GM12878 (cell line): ENCODE data around the gene CEP89. TPM values are rescaled to one million over a fixed set of nuclear protein-coding genes. Genes with fewer than 3 reads are reported as not detected.
"Not testable (repeated sequence)": the region's sequence is repeated elsewhere in the genome, so short reads cannot be mapped to it uniquely, and the experiment has no call there.

Source experiments
- ATAC-seq: fragments of 200-7000 bp; cut with Tn5 transposase; 3 replicates; pipeline ENCODE4 v1.9.1; 2020; ENCODE audit warnings: mild to moderate bottlenecking, moderate library complexity
- BruUV-seq: library from RNA; stranded (reverse); fragments of 400-500 nt; replicated peaks from 2 replicates; lab custom pipeline; 2021; lab: Mats Ljungman, UMichigan
- CTCF ChIA-PET: fragments of 300-600 bp; sonication (Branson Sonifier 250); formaldehyde crosslinking; extraction: SDS; loops from one replicate; lab custom pipeline; 2021; ENCODE audit warnings: inconsistent platforms; lab: Yijun Ruan, JAX
- POLR2A ChIA-PET: fragments of 350-600 bp; formaldehyde crosslinking; extraction: SDS; loops from one replicate; lab custom pipeline; 2021; ENCODE audit warnings: inconsistent platforms; lab: Charles Lee
- RAD21 ChIA-PET: fragments of 300-600 bp; sonication (Branson Sonifier 250); formaldehyde crosslinking; loops from one replicate; lab custom pipeline; 2023; ENCODE audit warnings: antibody characterized with exemption; ENCODE audit not compliant: unreplicated experiment; lab: Charles Lee
- SMC1A ChIA-PET: fragments of 300-600 bp; sonication (Branson Sonifier 250); formaldehyde crosslinking; loops from one replicate; lab custom pipeline; 2023; ENCODE audit not compliant: unreplicated experiment, uncharacterized antibody; lab: Charles Lee
- DNase-seq: peaks from one replicate; pipeline ENCODE4 v3.0.0-alpha.2; 2011; ENCODE audit warnings: low read depth, low spot score
- FAIRE-seq: peaks from 3 replicates; lab custom pipeline; 2011; peaks lifted over from hg19 to GRCh38; lab: Jason Lieb, UNC
- H2AFZ ChIP-seq: 2 replicates; pipeline ENCODE4 v1.6.0; 2011; ENCODE audit warnings: low read depth, low read length, control low read depth; ENCODE audit not compliant: control insufficient read depth
- H3K27ac ChIP-seq: 2 replicates; pipeline ENCODE4 v1.5.1; 2011; ENCODE audit warnings: control low read depth; ENCODE audit not compliant: control insufficient read depth, insufficient read depth
- H3K27me3 ChIP-seq, 2 experiments: replicated peaks in 1 of 2; 2 replicates each; pipeline versions ENCODE4 v1.6.0 to v1.6.1; 2011; ENCODE audit warnings: low read length in 1 of 2; ENCODE audit not compliant: control insufficient read depth in 2 of 2, insufficient read depth in 2 of 2
- H3K36me3 ChIP-seq, 2 experiments: 2 replicates each; pipeline ENCODE4 v1.5.1; 2011; ENCODE audit warnings: low read length in 1 of 2; ENCODE audit not compliant: control insufficient read depth in 2 of 2, insufficient read depth in 2 of 2
- H3K4me1 ChIP-seq: 2 replicates; pipeline ENCODE4 v1.6.1; 2011; ENCODE audit warnings: mild to moderate bottlenecking, low read length, moderate library complexity, mixed read lengths; ENCODE audit not compliant: control insufficient read depth, insufficient read depth
- H3K4me2 ChIP-seq: 2 replicates; pipeline ENCODE4 v1.6.0; 2011; ENCODE audit warnings: control low read depth; ENCODE audit not compliant: control insufficient read depth, insufficient read depth
- H3K4me3 ChIP-seq: fragments of 200-600 bp; sonication (generic); 2 replicates; pipeline ENCODE4 v1.5.1; 2016
- H3K79me2 ChIP-seq: 2 replicates; pipeline ENCODE4 v1.6.0; 2011; ENCODE audit warnings: low read length; ENCODE audit not compliant: control insufficient read depth, insufficient read depth
- H3K9ac ChIP-seq: 2 replicates; pipeline ENCODE4 v1.8.0; 2011; ENCODE audit warnings: low read length, control low read depth, mixed read lengths; ENCODE audit not compliant: control insufficient read depth, insufficient read depth
- H3K9me3 ChIP-seq: replicated peaks from 3 replicates; pipeline ENCODE4 v1.5.1; 2011; ENCODE audit warnings: mild to moderate bottlenecking, low read length; ENCODE audit not compliant: control insufficient read depth, insufficient read depth
- H4K20me1 ChIP-seq: 2 replicates; pipeline ENCODE4 v1.6.0; 2011; ENCODE audit not compliant: control insufficient read depth, insufficient read depth
- ASH2L ChIP-seq: fragments of 300-600, 200-600 bp; sonication (generic); IDR thresholded peaks from 2 replicates; pipeline ENCODE4 v1.6.1; 2017; ENCODE audit warnings: low read depth, mild to moderate bottlenecking, borderline replicate concordance
- CUX1 ChIP-seq: IDR thresholded peaks from 2 replicates; pipeline ENCODE4 v1.6.1; 2012; ENCODE audit warnings: improper control_type of control experiment, low read depth, low read length; ENCODE audit not compliant: insufficient replicate concordance
- ESRRA ChIP-seq: IDR thresholded peaks from 2 replicates; pipeline ENCODE4 v1.6.1; 2012; ENCODE audit warnings: mild to moderate bottlenecking, low read length, improper control_type of control experiment
- POLR2AphosphoS2 ChIP-seq: IDR thresholded peaks from 2 replicates; pipeline ENCODE4 v1.6.1; 2011; ENCODE audit warnings: low read depth, mild to moderate bottlenecking, low read length, improper control_type of control experiment, moderate library complexity
- SP1 ChIP-seq: IDR thresholded peaks from one replicate; pipeline ENCODE4 v1.6.1; 2011; ENCODE audit warnings: low read depth, low read length
- WGBS: methylation state at CpG from one replicate; pipeline ENCODE4 v1.1.6; 2016; ENCODE audit warnings: low lambda C conversion rate; ENCODE audit not compliant: insufficient replicate concordance, insufficient coverage; ENCODE audit errors: missing lambda C conversion rate; 5-methylcytosine and 5-hydroxymethylcytosine counted together
- in situ Hi-C: fragments of 300-500 bp; cut with MboI; formaldehyde crosslinking; loops from 9 replicates; pipeline ENCODE4 v1.14.3; 2018; ENCODE audit warnings: mixed read lengths
- intact Hi-C: fragments of 100-400 bp; cut with micrococcal nuclease; formaldehyde crosslinking; loops from one replicate; pipeline ENCODE4 v1.14.2; 2022; ENCODE audit not compliant: unreplicated experiment
- polyA plus RNA-seq, 11 experiments: library from polyadenylated mRNA; depleted of rRNA in 4 of 11; unstranded in 6 of 11; stranded (reverse) in 5 of 11; fragments of >200 nt; fragmentation: Nextera tagmentation in 4 of 11; fragmentation: Illumina TruSeq in 1 of 11; extraction: Ambion mirVana in 4 of 11; extraction: Trizol in 1 of 11; gene quantifications; 1 replicate in 1 of 11; 2 replicates in 10 of 11; pipeline versions ENCODE4 v1.2.1 to v1.2.3, GENCODE V29; 2011 to 2016; ENCODE audit warnings: inconsistent platforms in 2 of 11, missing spikeins in 2 of 11, low read depth in 1 of 11
- total RNA-seq, 4 experiments: library from RNA; depleted of rRNA in 3 of 4; stranded (reverse); fragments of >200 nt in 3 of 4; fragmentation: Illumina TruSeq in 1 of 4; extraction: Trizol in 1 of 4; gene quantifications; 2 replicates each; pipeline versions ENCODE4 v1.2.1 to v1.2.3, GENCODE V29; 2013 to 2021

The CEP89 gene
- total and polyA plus RNA-seq, 10 of the 15 experiments (the other 5 are each of a cell fraction or from before 2014, with no cell fraction given) = 6.0 to 19.3 (median 10.2) TPM

- TF ChIP-seq ESRRA (no peak), POLR2AphosphoS2 (no peak), ASH2L (no peak), SP1 (no peak), CUX1 (no peak)
Observed at GRCh38 chr19:32868206-32868950, 103.4 kb downstream of the CEP89 start (continued).

GRCh38 chr19:32867436-32867835 is 104.3 kb downstream of the CEP89 start:
- H2AFZ ChIP-seq, H3K9ac ChIP-seq, intact Hi-C loops, SMC1A ChIA-PET, H3K79me2 ChIP-seq, ATAC-seq, H3K4me1 ChIP-seq, CTCF ChIA-PET, H4K20me1 ChIP-seq, POLR2A ChIA-PET, H3K36me3 ChIP-seq, in situ Hi-C loops, RAD21 ChIA-PET, BruUV-seq, H3K27me3 ChIP-seq, H3K27ac ChIP-seq, DNase-seq, H3K4me3 ChIP-seq, H3K4me2 ChIP-seq, FAIRE-seq, H3K9me3 ChIP-seq: not testable (repeated sequence)
- WGBS = 58% methylated on average over 9 of the region's 9 CpGs
